Measurements from ENCODE around the gene OR2D2. TPM values are rescaled to one million over a fixed set of nuclear protein-coding genes. Genes with fewer than 3 reads are reported as not detected.
A peak's percentile ranks its signal among the peaks of the same experiment; 100 is the strongest.

OR2D2 gene
- total and polyA plus RNA-seq, 2 experiments from 2014 or later, result 0.30 TPM; not detected in 1

DNA sequence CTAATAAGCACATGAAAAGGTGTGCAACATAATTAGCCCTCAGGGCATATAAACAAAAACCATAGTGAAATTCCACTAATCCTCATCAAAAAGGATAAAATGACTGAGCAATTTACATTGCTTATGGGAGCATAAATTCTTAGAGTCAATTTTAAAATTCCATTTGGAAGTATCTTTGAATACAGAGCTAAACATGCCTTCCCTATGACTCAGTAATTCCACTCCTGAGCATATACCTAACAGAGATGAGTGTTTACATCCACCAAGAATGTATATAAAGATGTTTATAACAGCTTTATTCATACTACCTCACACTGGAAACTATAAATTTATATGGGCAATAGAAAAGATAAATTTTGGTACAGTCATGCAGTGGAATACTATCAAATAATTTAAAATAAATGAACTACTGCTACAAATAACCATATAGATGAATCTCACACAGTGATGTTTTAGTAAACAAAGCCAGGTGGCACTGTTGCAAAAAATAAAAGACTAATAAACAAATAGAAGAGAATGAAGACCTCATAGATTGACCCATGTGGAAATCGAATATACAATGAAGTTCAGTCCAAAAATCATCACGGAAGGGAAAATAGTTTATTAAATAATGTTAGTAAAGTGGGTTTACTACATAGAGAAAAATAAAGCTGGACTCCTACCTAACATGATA, 8.2 kb upstream of the OR2D2 start:
- H3K79me2 ChIP-seq, result no peaks in the 10 kb centered on the region
- no peak overlapping the region for H3K4me2 ChIP-seq
- TF ChIP-seq, protein P1, sequence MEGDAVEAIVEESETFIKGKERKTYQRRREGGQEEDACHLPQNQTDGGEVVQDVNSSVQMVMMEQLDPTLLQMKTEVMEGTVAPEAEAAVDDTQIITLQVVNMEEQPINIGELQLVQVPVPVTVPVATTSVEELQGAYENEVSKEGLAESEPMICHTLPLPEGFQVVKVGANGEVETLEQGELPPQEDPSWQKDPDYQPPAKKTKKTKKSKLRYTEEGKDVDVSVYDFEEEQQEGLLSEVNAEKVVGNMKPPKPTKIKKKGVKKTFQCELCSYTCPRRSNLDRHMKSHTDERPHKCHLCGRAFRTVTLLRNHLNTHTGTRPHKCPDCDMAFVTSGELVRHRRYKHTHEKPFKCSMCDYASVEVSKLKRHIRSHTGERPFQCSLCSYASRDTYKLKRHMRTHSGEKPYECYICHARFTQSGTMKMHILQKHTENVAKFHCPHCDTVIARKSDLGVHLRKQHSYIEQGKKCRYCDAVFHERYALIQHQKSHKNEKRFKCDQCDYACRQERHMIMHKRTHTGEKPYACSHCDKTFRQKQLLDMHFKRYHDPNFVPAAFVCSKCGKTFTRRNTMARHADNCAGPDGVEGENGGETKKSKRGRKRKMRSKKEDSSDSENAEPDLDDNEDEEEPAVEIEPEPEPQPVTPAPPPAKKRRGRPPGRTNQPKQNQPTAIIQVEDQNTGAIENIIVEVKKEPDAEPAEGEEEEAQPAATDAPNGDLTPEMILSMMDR (IDR thresholded peaks at IDR 0.05; ENCODE audit: poor library complexity), result peak; percentile 13
- TF ChIP-seq EZH2 (IDR thresholded peaks at IDR 0.05; ENCODE audit: borderline replicate concordance), result no peak
- no peaks in the 10 kb centered on the region for H3K9me3 ChIP-seq (ENCODE audit: low read depth)
- WGBS (ENCODE audit: low lambda C conversion rate, missing lambda C conversion rate), result 87% methylated on average over 2 of the region's 2 CpGs
- H3K4me3 ChIP-seq, result no peak overlapping the region
- no peaks in the 10 kb centered on the region for H3K9me2 ChIP-seq (replicated peaks; ENCODE audit: insufficient read depth)
- H3K4me1 ChIP-seq (ENCODE audit: insufficient read depth), result no peaks in the 10 kb centered on the region
- no peak overlapping the region for H2AFZ ChIP-seq
- no peaks in the 10 kb centered on the region for H3K27me3 ChIP-seq
- H4K20me1 ChIP-seq (ENCODE audit: insufficient read depth, poor library complexity, severe bottlenecking), result no peaks in the 10 kb centered on the region
- no peaks in the 10 kb centered on the region for H3K36me3 ChIP-seq (replicated peaks; ENCODE audit: insufficient read depth, low read depth)
- no peak overlapping the region for H3K27ac ChIP-seq
- DNase-seq (ENCODE audit: low spot score), result no peak

DNA sequence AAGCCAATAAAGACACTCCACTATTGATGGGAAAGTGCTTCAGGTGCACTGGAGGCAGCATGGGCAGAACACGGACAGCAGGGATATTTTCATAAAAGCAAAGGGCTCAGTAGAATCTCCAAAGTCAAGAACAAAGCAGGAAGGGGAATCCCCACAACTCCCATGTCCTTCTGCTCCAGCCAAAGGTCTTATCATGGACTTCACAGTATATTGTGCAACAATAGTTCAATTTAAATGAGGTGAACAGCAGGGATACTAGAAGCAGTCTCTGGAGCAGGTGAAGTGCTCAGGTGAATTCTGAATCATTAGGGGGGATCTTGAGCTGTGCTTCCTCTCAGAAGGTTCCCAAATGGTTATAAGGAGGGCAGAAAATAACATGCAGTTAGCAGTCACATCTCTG, 6.6 kb upstream of the OR2D2 start:
- no peak for DNase-seq (ENCODE audit: low spot score)
- no peaks in the 10 kb centered on the region for H3K9me2 ChIP-seq (replicated peaks; ENCODE audit: insufficient read depth)
- H3K4me2 ChIP-seq, result no peak overlapping the region
- H3K9me3 ChIP-seq (ENCODE audit: low read depth), result no peaks in the 10 kb centered on the region
- H3K79me2 ChIP-seq, result no peaks in the 10 kb centered on the region
- H3K27ac ChIP-seq, result no peak overlapping the region
- WGBS (ENCODE audit: low lambda C conversion rate, missing lambda C conversion rate), result 73% methylated on average over 1 of the region's 1 CpG
- no peaks in the 10 kb centered on the region for H3K36me3 ChIP-seq (replicated peaks; ENCODE audit: insufficient read depth, low read depth)
- H4K20me1 ChIP-seq (ENCODE audit: insufficient read depth, poor library complexity, severe bottlenecking), result no peaks in the 10 kb centered on the region
- no peaks in the 10 kb centered on the region for H3K27me3 ChIP-seq
- TF ChIP-seq EZH2phosphoT487 (IDR thresholded peaks at IDR 0.05; ENCODE audit: low read depth, severe bottlenecking, unreplicated experiment) (no peak), EZH2 (IDR thresholded peaks at IDR 0.05; ENCODE audit: borderline replicate concordance) (no peak)
- TF ChIP-seq, protein P1 (IDR thresholded peaks at IDR 0.05; ENCODE audit: poor library complexity), result no peak
- H3K4me1 ChIP-seq (ENCODE audit: insufficient read depth), result no peaks in the 10 kb centered on the region
- H3K4me3 ChIP-seq, result no peak overlapping the region
- H2AFZ ChIP-seq, result no peak overlapping the region

DNA sequence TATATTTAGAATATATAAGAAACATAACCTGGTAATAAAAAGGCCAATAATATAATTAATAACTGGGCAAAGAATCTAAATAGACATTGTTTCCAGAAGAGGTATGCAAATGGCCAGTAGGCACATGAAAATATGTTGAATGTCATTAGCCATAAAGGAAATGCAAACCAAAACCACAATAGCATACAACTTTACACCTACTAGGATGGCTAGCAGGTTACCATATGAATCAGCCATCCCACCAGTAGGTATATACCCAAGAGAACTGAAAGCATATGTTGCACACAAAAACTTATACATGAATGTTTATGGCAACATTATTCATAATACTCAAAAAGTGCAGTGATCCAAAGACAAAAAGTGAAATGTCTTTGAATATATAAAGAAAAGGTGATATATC, 2.7 kb upstream of the OR2D2 start:
- Histone ChIP-seq H2AFZ (no peak overlapping the region), H3K4me2 (no peak overlapping the region), H3K9me3 (ENCODE audit: low read depth) (no peaks in the 10 kb centered on the region), H3K36me3 (replicated peaks; ENCODE audit: insufficient read depth, low read depth) (no peaks in the 10 kb centered on the region), H3K4me3 (no peak overlapping the region), H3K27ac (no peak overlapping the region), H3K4me1 (ENCODE audit: insufficient read depth) (no peaks in the 10 kb centered on the region), H3K79me2 (no peaks in the 10 kb centered on the region), H4K20me1 (ENCODE audit: insufficient read depth, poor library complexity, severe bottlenecking) (no peaks in the 10 kb centered on the region), H3K9me2 (replicated peaks; ENCODE audit: insufficient read depth) (no peaks in the 10 kb centered on the region), H3K27me3 (no peaks in the 10 kb centered on the region)
- TF ChIP-seq, protein P1 (IDR thresholded peaks at IDR 0.05; ENCODE audit: poor library complexity), result no peak
- TF ChIP-seq EZH2 (IDR thresholded peaks at IDR 0.05; ENCODE audit: borderline replicate concordance) (no peak), EZH2phosphoT487 (IDR thresholded peaks at IDR 0.05; ENCODE audit: low read depth, severe bottlenecking, unreplicated experiment) (no peak)
- no peak for DNase-seq (ENCODE audit: low spot score)

DNA sequence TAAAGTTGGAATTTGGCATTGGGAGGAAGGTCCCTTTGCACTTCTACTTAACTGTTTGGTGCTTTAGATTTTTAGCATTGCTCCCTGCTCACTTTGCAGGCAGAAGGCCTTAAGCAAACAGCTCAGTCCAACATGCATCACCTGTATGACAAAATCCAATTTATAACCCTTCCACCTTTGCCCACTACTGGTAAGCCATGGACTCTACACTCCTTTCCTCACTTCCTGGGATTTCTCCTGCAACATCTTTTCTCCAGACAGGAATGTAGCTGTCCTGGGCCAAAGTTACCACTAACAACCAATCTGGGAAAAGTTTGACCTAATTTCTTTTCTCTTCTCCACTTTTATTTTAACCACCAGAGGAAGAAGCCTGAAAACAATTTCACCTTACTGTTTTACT, 1.8 kb upstream of the OR2D2 start:
- Histone ChIP-seq H3K9me2 (replicated peaks; ENCODE audit: insufficient read depth) (no peaks in the 10 kb centered on the region), H4K20me1 (ENCODE audit: insufficient read depth, poor library complexity, severe bottlenecking) (no peaks in the 10 kb centered on the region), H3K79me2 (no peaks in the 10 kb centered on the region), H3K4me2 (no peak overlapping the region), H3K4me1 (ENCODE audit: insufficient read depth) (no peaks in the 10 kb centered on the region), H3K9me3 (ENCODE audit: low read depth) (no peaks in the 10 kb centered on the region), H3K27me3 (no peaks in the 10 kb centered on the region), H3K27ac (no peak overlapping the region), H3K4me3 (no peak overlapping the region), H2AFZ (no peak overlapping the region), H3K36me3 (replicated peaks; ENCODE audit: insufficient read depth, low read depth) (no peaks in the 10 kb centered on the region)
- TF ChIP-seq EZH2 (IDR thresholded peaks at IDR 0.05; ENCODE audit: borderline replicate concordance) (no peak), EZH2phosphoT487 (IDR thresholded peaks at IDR 0.05; ENCODE audit: low read depth, severe bottlenecking, unreplicated experiment) (no peak)
- TF ChIP-seq, protein P1 (IDR thresholded peaks at IDR 0.05; ENCODE audit: poor library complexity), result no peak
- no peak for DNase-seq (ENCODE audit: low spot score)

Data from hepatocyte (in vitro differentiated cells).